ENCODE results near the gene CFAP107.

Gene CFAP107

GRCh38 chr1:12745126-12745991, 641 bp upstream of the CFAP107 start:
- DNase-seq, result no peak

GRCh38 chr1:12748778-12749355, 2.9 kb downstream of the CFAP107 start:
- no peak for DNase-seq

GRCh38 chr1:12754738-12755137, 8.7 kb downstream of the CFAP107 start:
- no peak for DNase-seq

- DNase-seq, result no peak
Observed at GRCh38 chr1:12756273-12756672, 10.3 kb downstream of the CFAP107 start.

DNA sequence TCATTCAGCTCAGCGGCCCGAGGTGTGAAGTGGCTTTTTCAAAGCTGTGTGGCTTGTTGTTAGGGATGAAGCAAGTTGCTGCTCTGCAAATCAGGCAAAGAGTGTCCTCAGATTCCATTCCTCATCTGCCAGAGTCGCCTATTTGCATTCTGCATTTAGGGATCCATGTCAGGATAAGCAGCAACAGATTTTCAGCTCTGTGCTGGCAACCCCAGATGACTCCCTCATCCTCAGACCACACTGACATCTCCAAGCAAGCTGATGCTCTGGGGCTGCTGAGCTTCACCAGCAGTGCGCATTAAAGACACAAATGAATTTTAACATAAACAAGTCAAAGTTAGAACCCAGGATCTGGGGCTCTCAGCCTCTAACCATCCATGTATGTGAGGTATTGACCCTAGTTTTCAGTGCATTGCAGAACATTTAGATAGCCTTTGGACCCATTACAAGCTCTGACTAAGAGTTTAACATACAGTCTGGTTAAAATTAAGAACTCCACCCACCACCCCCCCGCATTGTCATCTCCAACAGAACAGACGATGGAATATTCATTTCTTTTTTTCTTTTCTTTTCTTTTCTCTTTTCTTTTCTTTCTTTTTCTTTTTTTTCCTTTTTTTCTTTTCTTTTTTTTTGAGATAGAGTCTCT, 10.9 kb downstream of the CFAP107 start:
- DNase-seq, result no peak

DNA sequence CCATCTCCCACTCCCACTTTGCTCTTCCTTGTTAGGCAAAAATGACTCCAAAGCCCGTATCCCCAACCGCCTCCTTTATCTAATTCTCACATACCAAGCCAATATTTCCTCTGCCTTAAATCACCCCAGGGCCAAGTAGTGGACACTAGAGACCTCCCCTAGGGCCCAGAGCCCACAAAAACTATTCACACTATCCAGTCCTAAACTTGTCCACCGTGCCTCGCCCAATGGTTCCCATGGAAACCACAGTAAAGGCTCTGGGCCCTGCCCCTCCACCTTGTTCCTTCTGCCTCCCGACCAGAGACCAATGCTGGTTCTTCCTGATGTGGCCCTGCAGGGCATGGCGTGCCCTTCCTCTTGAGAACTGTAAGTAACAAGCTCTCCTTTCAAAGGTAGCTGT, 11.8 kb downstream of the CFAP107 start:
- DNase-seq, result no peak

- DNase-seq, result no peak
Observed at GRCh38 chr1:12760256-12760795, 14.3 kb downstream of the CFAP107 start.

GRCh38 chr1:12761781-12762180, 15.8 kb downstream of the CFAP107 start:
- DNase-seq, result no peak

- no peak for DNase-seq
Observed at GRCh38 chr1:12762766-12763165, 16.8 kb downstream of the CFAP107 start.

GRCh38 chr1:12763479-12763878, 17.5 kb downstream of the CFAP107 start:
- DNase-seq, result no peak

GRCh38 chr1:12764016-12764415, 18.0 kb downstream of the CFAP107 start:
- no peak for DNase-seq

GRCh38 chr1:12769031-12769430, 23.0 kb downstream of the CFAP107 start:
- no peak for DNase-seq

- no peak for DNase-seq
Observed at GRCh38 chr1:12769976-12770505, 24.0 kb downstream of the CFAP107 start.

GRCh38 chr1:12770620-12771019, 24.6 kb downstream of the CFAP107 start:
- no peak for DNase-seq

- DNase-seq, result no peak
Observed at GRCh38 chr1:12771186-12771585, 25.2 kb downstream of the CFAP107 start.

GRCh38 chr1:12772520-12772919, 26.5 kb downstream of the CFAP107 start:
- DNase-seq, result no peak

- DNase-seq, result no peak
Observed at GRCh38 chr1:12773438-12773837, 27.4 kb downstream of the CFAP107 start, which contains the start of gene PRAMEF12. Gene PRAMEF12, plus strand, starts transcription at chr1:12773738. Its CDS starts 1,130 bp downstream, at chr1:12774868.

DNA sequence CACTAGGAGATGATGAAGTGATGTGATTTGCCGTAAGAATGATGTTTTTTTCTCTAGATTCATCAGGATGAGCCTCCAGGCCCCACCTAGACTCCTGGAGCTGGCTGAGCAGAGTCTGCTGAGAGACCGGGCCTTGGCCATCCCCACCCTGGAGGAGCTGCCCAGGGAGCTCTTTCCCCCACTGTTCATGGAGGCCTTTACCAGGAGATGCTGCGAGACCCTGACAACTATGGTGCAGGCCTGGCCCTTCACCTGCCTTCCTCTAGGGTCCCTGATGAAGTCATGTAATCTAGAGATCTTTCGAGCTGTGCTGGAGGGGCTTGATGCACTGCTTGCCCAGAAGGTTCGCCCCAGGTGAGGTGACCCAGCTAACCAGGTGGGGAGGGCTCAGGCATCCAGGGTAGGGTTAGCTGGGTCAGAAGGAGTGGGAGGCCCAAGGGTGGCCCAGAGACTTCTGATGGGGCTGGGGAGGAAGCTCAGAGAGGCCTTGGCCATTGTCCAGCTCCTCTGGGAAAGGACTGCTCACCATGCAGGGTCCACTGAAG, 28.9 kb downstream of the CFAP107 start:
- DNase-seq, result no peak

DNA sequence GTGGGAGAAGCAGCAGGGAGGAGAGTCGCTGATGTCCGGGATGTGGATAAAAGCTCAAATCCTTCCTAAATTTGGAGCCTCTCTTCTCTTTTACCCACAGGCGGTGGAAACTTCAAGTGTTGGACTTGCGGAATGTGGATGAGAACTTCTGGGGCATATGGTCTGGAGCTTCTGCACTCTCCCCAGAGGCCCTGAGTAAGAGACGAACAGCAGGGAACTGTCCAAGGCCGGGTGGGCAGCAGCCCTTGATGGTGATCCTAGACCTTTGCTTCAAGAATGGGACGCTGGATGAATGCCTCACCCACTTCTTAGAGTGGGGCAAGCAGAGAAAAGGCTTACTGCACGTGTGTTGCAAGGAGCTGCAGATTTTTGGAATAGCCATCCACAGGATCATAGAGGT, 29.4 kb downstream of the CFAP107 start:
- no peak for DNase-seq

GRCh38 chr1:12776801-12777557, 31.0 kb downstream of the CFAP107 start:
- DNase-seq, result no peak

DNA sequence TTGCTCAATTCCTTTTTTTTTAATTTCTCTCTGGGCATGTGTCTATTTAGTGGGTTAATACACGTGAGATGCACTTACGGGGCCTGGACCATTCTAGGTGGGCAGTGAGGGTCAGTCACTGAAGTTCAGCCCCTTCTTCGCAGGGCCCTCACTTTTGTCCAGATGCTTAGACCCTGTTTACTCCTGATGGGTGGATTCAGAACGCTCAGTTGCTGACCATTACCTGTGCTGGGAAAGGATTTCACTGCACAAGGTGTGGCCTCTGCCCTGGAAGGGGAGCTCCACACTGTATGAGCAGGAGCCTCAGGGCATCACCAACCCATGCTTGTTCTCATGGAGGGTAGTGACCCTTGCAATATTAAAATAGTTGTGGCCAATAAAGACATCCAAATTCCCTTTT, 32.1 kb downstream of the CFAP107 start:
- no peak for DNase-seq

DNA sequence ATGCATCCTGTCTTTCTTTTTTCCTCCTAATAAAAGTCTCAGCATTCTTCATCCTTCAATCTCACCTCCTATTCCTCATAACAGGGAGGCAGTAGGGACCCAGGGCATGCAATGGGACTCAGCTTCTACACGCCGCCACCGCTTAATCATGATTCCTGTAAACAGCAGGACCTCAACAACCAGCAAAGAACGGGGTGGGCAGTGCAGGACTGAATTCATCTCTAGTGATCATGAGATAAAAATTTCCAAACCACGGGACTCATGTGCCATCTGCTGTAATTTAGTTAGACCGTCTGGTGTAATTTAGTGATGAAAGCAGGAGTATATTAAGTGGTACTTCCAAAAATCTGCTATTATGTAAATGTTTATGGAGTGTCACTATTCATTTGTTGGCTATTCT, 32.9 kb downstream of the CFAP107 start:
- DNase-seq, result no peak
